ENCODE data around the gene IMPDH1. TPM values are rescaled to one million over a fixed set of nuclear protein-coding genes. Genes with fewer than 3 reads are reported as not detected.

IMPDH1 gene
- total RNA-seq, 1 experiment from 2014 or later = 114 TPM

GRCh38 chr7:128352636-128353035, 57.1 kb downstream of the IMPDH1 start:
- Histone ChIP-seq H3K4me1 (ENCODE audit: control insufficient read depth, insufficient read depth, low read length) (no peaks in the 10 kb centered on the region; the same call in 1 of the 2 replicates), H3K4me3 (ENCODE audit: low read depth in 2 of 2, low read length in 2 of 2) (no peak overlapping the region), H3K9me3 (ENCODE audit: control insufficient read depth, insufficient read depth, low read depth, low read length) (no peaks in the 10 kb centered on the region), H3K27me3 (ENCODE audit: control insufficient read depth, insufficient read depth, low read length) (no peaks in the 10 kb centered on the region), H3K27ac (ENCODE audit: low read length) (no peak overlapping the region), H3K36me3 (ENCODE audit: control insufficient read depth, insufficient read depth, low read length) (no peaks in the 10 kb centered on the region)
- ChIA-PET POLR2A (no interaction called here), CTCF (no interaction called here)
- DNase-seq (ENCODE audit: low read depth, low spot score) (no peak), ATAC-seq (no peak)
- intact Hi-C loops (cut with micrococcal nuclease; ENCODE audit: unreplicated experiment) = no loop called here
- TF ChIP-seq REST (IDR thresholded peaks at IDR 0.05; ENCODE audit: insufficient read depth in 1 of 2, low read depth in 2 of 2, low read length in 1 of 2) (no peak), SIN3A (IDR thresholded peaks at IDR 0.05; ENCODE audit: borderline replicate concordance, insufficient read depth, low read depth, low read length) (no peak), CTCF (IDR thresholded peaks at IDR 0.05) (no peak), TCF7L2 (IDR thresholded peaks at IDR 0.05; ENCODE audit: low read depth, low read length) (no peak), POLR2AphosphoS5 (IDR thresholded peaks at IDR 0.05; ENCODE audit: low read depth, low read length) (no peak)
- in situ Hi-C loops (cut with HindIII; ENCODE audit: low pct_unique_long_range_greater_than_20kb, low sequenced_read_pairs) = no loop called here
- BruUV-seq (replicated peaks) = no TSS peak

GRCh38 chr7:128352153-128352537, 57.6 kb downstream of the IMPDH1 start:
- ATAC-seq (no peak), DNase-seq (ENCODE audit: low read depth, low spot score) (no peak)
- in situ Hi-C loops (cut with HindIII; ENCODE audit: low pct_unique_long_range_greater_than_20kb, low sequenced_read_pairs) = no loop called here
- Histone ChIP-seq H3K4me1 (ENCODE audit: control insufficient read depth, insufficient read depth, low read length) (no peaks in the 10 kb centered on the region), H3K27ac (ENCODE audit: low read length) (no peak overlapping the region), H3K27me3 (ENCODE audit: control insufficient read depth, insufficient read depth, low read length) (no peaks in the 10 kb centered on the region), H3K4me3 (ENCODE audit: low read depth in 2 of 2, low read length in 2 of 2) (no peak overlapping the region), H3K36me3 (ENCODE audit: control insufficient read depth, insufficient read depth, low read length) (no peaks in the 10 kb centered on the region), H3K9me3 (ENCODE audit: control insufficient read depth, insufficient read depth, low read depth, low read length) (no peaks in the 10 kb centered on the region)
- BruUV-seq (replicated peaks) = no TSS peak
- TF ChIP-seq CTCF (IDR thresholded peaks at IDR 0.05) (no peak; the same call in 1 of the 2 replicates), POLR2AphosphoS5 (IDR thresholded peaks at IDR 0.05; ENCODE audit: low read depth, low read length) (no peak), SIN3A (IDR thresholded peaks at IDR 0.05; ENCODE audit: borderline replicate concordance, insufficient read depth, low read depth, low read length) (no peak), TCF7L2 (IDR thresholded peaks at IDR 0.05; ENCODE audit: low read depth, low read length) (no peak), REST (IDR thresholded peaks at IDR 0.05; ENCODE audit: insufficient read depth in 1 of 2, low read depth in 2 of 2, low read length in 1 of 2) (no peak)
- ChIA-PET POLR2A (no interaction called here), CTCF (no interaction called here)
- intact Hi-C loops (cut with micrococcal nuclease; ENCODE audit: unreplicated experiment) = no loop called here

Measured in Panc1 (cell line).